Hypothalamus (tissue), 51 donors: ENCODE data around the gene PAX7.
"Not testable (repeated sequence)": the region's sequence is repeated elsewhere in the genome, so short reads cannot be mapped to it uniquely, and the experiment has no call there.

Experiments used
- DNase-seq, 51 donors: peaks; one replicate each; lab custom pipeline; 2025; lab: John Stamatoyannopoulos, UW

PAX7 gene

DNA sequence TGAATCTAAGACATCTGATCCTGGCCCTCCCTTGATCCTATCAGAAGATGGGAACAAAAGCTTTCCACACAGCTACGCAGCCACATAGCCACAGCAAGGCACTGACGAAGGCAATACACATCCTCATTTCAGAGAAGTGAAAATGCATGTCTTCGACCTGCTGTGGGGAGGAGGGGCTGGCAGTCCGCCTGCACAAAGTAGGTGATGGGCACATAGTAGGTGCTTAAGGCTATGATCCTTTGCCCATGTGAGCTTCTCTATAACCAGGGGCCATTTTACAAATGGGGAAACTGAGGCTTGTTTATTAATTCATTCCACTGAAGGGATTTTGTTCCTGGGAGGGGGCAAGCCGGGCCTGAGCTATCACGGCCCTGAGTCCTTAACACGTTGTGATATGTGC, 94.2 kb downstream of the PAX7 start:
- no peak for DNase-seq

DNA sequence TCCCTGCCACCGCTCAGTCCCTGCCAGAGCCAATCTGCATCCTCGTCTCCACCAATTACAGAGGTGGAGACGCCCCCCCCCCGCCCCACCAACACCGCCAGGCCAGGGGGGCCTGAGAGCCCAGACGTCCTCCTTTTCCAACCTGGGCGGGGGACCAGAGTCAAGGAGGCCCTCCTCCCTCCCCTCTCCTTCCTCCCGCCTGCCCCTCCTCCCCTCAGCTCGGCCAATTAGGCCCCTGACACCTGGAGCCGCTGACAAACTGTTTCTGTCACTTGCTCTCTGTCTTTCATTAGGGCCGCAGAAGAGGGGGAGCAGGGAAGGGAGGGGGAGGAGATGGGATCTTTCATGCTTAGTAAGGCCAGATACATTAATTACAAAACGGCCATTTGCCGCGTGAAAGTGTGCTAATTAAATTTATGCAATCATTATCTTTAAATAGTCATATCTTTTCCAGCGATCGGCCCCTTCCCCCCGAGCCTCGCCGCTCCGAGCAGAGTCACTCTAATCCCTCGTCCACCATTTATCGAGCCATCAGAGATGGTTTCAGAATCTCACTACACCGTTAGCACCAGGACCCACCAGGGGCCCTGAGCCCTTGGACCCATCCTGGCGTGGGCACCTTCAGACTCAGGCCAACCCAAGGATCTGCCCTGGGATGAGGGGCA, 94.7 kb downstream of the PAX7 start:
- DNase-seq: no peak

DNA sequence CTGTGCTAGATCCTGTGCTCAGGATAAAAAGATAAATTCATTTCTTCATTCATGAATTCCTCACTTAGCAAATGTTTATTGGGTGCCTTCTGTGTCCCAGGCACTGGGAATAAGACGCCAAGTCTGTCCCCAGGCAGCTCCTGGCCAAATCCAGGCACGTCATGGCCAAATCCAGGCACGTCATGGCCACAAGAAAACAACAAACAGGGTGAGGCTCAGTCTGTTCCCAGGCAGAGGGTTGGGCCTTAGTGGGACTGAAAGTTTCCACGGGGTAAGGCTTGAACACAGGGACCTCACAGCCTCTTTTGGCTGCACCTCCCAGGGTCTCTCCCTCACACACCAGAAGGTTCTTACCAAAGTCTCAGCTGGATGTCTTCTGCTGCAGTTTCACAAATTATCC, 95.7 kb downstream of the PAX7 start:
- DNase-seq: no peak

DNA sequence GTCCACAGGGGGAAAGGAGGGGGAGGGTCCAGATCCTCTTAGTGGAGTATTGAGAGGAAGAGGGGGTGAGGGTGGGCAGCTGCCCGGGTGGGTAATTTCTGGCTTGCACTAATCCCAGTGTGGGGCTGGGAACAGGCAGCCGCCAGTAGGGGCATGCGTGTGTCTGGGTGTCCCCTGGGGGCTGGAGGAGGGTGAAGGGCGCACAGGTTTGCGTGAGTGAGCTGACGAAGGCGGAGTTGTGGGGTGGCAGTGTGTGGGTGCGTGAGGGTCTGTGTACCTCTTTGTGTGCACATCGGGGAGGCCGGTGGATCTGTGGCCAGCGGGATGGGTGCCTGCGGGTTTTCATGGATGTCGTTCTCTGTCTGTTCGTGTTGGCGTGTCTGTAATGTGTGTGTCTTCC, 97.3 kb downstream of the PAX7 start:
- DNase-seq: no peak

DNA sequence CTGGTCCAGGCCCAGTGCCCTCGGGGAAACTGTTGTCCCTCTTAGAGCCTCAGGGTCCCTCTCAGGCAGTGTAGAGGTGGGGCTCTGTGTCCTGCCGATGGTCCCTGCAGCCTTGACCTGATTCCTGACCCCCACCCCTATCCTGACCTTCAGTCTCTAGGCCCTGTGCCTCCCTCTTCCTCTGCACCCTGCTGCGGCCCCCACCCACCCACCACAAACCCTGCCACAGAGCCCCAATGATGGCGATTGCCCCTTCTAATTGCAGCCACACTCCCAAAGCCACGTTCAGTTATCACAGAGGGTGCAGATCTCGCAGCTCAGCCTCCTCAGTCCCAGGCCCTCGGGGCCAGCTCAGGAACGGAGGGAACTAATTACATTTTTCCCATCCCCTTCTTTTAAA, 99.7 kb downstream of the PAX7 start:
- DNase-seq: no peak

DNA sequence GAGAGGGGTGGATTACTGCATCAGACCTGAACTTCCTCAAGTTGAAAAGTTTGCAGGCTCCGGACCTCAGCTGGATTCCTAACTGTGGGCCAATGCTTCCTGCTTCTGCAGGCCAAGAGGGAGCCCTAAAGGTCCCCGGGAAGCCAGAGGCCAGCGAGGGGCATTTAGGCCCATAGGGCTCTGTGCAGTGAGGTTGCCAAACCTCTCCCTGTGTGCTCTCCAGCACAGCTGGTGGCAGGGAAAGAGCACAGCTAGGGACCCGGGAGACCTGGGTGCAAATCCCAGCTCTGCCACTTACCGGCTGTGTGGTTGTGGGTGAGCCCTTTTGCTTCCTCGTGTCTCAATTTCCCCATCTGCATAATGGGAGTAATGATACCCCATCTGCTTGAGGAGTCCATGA, 100.5 kb downstream of the PAX7 start:
- no peak for DNase-seq

DNA sequence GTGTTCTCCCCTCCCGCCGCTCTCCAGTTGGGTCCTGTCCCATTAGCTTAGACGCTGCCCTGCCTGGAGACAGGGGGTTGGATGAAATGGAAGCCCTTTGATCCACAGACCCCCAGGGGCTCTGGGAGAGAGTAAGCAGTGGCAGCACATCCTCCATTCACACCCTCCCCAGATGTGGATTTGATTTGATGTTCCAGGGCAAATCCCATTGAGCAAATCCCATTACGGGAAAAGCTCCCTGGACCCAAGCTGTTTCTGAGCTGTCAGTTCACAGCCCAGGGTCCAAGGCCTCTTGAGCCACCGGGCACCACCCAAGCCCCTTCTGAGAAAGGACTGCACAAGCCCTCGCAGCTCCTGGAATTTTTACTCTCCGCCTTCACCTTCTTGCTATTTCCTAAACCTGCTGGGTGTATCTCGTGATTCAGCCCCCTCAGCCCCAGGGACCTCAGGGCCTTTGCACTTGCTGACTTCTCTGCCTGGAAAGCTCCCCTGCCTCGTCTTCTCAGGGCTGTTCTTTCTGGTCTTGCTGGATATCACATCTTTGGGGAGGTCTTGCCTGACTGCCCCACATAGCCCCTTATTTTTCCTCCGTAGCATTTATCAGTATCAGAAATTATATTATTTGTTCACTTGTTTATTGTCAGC, 101.1 kb downstream of the PAX7 start:
- DNase-seq: no peak

DNA sequence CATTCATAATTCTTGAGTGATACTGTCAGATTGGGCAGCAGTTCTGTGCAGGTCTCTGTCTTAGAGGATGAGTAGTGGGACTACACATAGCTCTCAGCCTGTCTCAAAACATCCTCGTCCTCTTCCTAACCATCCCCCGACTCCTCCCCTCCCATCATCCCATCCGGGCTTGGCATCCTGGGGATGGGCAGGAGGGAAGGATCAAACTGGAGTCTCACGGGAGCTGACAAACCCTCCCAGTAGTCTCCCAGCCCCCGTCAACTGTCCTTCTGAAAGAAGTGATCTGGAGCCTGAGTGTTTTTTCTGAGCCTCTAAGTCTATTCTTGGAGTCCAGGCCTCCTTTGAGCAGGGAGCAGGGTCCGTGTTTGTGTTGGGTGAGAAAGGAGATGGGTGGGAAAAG, 102.0 kb downstream of the PAX7 start:
- no peak for DNase-seq

DNA sequence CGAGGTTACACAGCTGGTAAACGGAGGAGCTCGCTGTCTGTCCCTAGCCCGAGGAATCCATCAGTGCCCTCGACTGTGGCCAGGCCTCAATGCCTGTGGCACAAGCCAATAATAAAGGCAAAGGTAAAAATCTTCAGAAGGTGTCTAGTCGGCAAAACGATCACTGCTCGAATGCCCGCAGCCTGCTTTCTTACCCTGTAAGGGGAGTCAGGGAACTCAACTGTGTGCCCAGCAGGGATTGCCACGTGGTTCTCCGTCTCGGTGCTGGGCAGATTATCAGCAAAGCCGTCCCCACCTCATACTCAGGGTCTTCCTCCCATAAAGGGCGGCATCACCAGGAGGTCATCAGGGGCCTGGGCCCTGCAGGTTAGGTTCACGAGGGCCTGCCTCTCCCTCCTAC, 103.4 kb downstream of the PAX7 start:
- no peak for DNase-seq

DNA sequence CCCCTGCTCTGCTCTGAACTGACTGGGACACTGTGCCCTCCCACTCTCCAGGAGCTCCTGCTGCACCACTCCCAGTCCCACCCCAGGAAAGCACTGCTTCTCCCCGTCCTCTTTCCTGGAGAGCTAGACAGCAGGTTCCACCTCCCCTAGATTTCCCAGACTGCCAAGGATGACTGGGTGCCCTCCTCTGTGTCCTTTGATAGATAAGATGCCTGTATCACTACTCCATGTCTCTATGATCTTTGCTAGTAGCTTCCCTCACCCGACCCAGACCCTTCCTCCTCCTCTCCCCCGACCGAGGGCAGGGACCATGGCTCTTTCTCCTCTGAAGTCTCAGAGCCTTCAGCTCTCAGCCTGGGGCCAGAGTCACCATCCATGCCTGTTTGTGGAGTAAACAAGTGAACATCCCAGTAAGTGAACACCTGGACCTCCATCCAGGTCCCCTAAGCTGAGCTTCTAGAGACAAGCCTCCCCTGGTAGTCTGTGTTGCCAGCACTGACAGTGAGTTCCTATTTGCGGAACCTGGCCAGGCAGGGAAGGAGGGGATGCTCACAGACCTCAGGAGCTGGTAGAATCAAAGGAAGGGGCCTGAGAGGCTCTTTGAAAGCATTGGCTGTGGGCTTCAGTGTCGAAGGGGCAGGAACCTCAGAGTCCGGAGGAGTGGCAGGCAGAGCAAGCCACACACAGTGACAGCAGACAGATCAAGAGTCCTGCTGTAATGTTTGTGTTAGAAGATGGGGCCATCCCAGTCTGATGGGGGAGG, 104.0 kb downstream of the PAX7 start:
- DNase-seq: no peak

DNA sequence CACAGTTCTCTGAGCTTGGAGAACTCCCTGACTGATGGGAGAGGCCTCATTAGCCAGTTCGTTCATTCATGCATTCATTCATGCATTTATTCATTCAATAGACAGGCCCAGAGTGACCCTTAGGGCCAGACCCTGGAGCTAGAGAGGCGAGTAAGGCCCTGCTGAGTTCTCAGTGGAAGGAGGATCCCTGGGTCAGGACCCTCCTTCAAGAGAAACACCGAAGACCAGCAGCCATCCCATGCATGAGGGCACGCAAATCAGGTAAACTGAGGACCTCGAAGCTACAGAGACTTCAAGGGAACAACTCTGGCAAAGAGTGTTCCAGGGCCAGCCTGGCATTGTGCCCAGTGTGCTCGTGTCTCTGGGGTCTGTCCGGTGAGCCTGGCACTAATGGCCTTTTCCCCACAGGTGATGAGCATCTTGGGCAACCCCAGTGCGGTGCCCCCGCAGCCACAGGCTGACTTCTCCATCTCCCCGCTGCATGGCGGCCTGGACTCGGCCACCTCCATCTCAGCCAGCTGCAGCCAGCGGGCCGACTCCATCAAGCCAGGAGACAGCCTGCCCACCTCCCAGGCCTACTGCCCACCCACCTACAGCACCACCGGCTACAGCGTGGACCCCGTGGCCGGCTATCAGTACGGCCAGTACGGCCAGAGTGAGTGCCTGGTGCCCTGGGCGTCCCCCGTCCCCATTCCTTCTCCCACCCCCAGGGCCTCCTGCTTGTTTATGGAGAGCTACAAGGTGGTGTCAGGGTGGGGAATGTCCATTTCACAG, 104.8 kb downstream of the PAX7 start:
- no peak for DNase-seq

DNA sequence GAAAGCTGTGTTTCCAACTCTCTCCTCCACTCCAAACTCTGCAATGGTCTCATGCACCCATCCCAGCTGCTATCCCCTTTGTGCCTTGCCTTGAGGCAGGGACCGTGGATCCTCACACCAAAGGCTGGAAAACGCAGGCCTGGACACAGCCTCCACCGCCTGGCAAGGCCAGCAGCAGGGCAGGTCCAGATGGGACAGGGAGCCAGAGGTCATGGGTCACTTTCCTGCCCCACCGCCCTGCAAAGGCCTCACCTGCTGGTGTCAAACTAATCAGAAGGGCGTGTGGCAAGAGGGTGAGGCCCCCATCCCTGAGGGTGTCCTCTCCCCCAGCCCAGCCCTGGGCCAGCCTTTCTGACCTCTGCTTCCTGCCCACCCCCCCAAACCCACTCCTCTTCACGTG, 106.3 kb downstream of the PAX7 start:
- DNase-seq: no peak

DNA sequence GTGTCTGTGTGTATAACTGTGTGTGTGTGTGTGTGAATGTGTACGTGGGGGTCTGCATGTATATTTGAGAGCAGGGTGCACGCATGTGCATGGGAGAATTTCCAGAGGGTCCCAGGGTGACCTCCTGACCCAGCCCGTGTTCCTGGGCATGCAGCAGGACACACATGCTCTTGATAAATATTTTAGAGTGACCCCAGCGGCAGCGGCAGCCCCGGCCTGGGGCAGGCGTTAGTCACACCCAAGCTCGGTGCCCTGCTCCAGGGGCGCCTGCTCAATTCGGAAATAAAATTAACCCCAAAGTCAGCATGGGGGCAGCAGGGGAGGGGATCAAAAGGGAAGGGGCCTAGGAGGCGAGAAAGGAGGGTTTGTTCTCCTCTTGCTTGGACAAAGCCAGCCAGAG, 107.5 kb downstream of the PAX7 start:
- DNase-seq: no peak

DNA sequence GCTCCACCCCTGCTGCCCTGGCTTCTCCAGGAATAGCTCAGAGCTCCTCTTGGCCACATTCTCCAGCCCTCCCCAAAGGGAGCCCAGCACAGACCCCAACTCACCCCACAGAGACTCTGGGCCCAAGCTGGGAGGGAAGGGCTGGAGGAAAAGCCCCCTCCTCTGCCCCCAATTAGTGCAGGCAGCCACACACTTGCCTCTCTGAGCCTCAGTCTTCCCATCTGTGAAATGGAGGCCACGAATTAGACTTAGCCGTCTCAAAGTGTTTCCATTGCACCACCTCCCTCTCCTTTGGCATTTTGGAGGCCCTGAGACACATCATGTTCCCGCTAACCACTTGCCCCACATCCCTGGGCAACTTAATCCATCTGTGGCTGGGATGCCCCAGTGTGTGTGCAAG, 108.0 kb downstream of the PAX7 start:
- no peak for DNase-seq

DNA sequence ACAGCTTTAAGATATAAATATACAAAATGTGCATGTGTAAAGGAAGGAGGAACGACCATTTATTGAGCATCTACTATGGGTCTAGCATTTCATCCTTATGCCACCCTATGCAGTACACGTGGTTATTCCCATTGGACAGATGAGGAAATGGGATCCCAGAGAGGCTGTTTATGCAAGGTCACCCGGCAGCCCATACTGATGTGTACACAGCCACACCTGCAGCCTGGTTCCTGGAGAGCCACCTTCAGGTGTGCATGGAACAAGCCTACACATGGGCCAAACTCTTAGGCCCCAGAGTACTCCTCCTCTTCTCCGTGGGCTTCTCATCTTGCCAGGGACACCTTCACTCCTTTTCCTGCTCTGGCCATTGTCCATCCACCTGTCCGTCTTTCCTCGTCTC, 108.8 kb downstream of the PAX7 start:
- DNase-seq: no peak

DNA sequence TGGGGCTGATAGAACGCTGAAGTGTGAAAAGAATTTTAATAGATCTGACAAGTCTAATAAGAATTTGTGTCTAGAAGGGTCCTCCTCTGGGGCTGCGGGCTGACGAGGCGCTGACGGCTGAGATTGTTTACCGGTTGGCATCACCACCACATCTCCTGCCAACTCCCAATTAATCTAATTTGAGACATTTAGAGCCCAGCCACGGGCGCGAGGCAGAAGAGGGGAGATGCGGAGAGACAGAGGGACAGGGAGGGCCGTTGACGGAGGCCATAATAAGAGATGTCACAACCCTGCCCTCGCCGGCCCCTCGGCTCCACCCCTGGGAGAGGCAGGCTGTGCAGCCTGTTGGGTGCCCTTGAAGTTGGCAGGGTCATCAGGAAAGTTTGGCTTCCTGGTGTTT, 109.3 kb downstream of the PAX7 start:
- no peak for DNase-seq

DNA sequence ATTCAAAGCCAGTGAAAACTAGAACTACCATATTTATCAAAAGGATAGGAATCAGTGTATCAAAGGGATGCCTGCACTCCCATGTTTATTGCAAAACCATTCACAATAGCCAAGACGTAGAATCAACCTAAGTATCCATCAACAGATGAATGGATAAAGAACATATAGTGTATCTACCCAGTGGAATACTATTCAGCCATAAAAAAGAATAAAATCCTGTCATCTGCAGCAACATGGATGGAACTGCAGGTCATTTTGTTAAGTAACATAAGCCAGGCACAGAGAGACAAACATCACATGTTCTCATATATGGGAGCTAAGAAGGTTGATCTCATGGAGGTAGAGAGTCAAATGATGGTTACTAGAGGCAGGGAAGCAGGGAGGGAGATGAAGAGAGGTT, 110.0 kb downstream of the PAX7 start:
- DNase-seq: no peak

DNA sequence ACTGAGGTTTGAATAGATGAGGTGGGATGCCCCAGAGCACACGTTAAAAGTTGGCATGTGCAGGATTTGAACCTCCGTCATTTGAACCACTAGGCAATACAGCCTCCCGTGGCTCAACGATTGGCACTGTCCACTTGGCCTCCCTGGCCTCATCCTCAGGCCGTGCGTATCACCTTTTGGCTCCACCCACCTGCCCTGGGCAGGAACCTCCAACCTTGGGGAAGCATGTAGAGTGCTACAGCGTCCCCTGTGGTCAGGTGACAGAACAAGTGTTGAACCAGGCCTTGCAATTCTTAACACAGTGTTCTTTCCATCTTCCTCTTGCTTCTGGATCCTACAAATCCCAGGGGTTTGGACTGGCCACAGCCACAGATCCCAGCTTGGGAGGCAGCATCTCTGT, 112.6 kb downstream of the PAX7 start:
- no peak for DNase-seq

DNA sequence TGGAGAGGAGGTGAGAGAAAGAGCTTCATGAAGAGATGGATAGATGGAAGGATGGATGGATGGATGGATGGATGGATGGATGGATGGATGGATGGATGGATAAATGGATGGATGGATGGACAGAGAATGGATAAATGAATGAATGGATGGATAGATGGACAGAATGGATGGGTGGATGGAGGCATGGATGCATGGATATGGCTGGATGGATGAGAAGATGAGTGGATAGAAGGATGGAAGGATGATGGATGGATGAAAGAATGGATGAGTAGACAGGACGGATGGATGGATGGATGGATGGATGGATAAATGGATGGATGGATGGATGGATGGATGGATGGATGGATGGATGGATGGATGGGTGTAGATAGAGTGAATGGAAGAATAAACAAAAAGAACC, 113.7 kb downstream of the PAX7 start:
- DNase-seq: not testable (repeated sequence)

DNA sequence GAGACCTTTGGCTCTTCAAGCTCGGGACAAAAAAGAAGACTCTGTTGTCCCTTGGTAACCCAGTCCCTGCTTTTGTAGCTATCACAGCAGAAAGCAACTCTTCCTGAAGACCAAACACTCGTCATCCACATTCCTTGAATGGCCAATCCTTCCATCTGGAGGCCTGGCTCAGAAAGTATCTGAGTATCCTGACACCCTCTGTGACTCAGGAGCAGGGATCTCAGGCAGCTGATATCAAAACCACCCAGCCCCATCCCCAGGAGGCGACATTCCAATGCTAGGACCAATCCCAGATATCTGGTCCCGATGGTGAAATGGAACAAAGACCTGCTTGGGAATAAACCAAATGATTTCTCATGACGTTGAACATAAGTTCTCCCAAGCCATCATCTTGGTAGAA, 116.3 kb downstream of the PAX7 start:
- no peak for DNase-seq

DNA sequence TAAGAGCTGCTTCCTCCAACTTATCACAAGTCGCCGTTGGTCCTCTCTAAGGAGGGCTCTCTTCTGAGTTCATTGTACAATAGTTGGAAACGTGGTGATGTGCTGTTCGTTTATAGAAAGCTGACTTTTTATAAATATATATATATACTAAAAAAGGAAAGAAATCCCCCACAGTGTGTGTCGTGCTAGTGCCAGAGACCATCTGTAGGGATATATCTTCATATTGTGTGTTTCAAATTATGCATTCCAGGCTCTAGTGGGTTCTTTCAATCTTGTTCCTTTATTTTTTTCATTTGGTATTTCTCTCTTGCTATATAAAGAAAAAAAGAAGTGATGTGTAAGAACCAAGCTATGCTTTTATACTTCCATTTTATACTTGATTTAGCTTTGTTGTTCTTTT, 117.0 kb downstream of the PAX7 start:
- DNase-seq: no peak
